ENCODE results near the gene SEPTIN8.

The SEPTIN8 gene

GRCh38 chr5:132799392-132799791, 22.4 kb upstream of the SEPTIN8 start:
- no peak for TF ChIP-seq SIN3A (IDR thresholded peaks at IDR 0.05; ENCODE audit: borderline replicate concordance, insufficient read depth, low read length)
- no peak for TF ChIP-seq POLR2AphosphoS5 (IDR thresholded peaks at IDR 0.05; ENCODE audit: low read depth, low read length)
- TF ChIP-seq REST (IDR thresholded peaks at IDR 0.05; ENCODE audit: insufficient read depth in 1 of 2, low read depth in 2 of 2, low read length in 2 of 2), result no peak
- no peak for TF ChIP-seq TAF1 (IDR thresholded peaks at IDR 0.05; ENCODE audit: borderline replicate concordance, insufficient read depth, low read length)
- no peak for TF ChIP-seq FOXP2 (optimal IDR thresholded peaks at IDR 0.05; ENCODE audit: borderline replicate concordance, extremely low read depth, extremely low read length, insufficient read depth)

GRCh38 chr5:132797651-132798050, 20.6 kb upstream of the SEPTIN8 start:
- TF ChIP-seq TAF1 (IDR thresholded peaks at IDR 0.05; ENCODE audit: borderline replicate concordance, insufficient read depth, low read length) (no peak), REST (IDR thresholded peaks at IDR 0.05; ENCODE audit: insufficient read depth in 1 of 2, low read depth in 2 of 2, low read length in 2 of 2) (no peak)

GRCh38 chr5:132791026-132791425, 14.0 kb upstream of the SEPTIN8 start:
- TF ChIP-seq REST (IDR thresholded peaks at IDR 0.05; ENCODE audit: insufficient read depth in 1 of 2, low read depth in 2 of 2, low read length in 2 of 2) (no peak), POLR2AphosphoS5 (IDR thresholded peaks at IDR 0.05; ENCODE audit: low read depth, low read length) (no peak), TAF1 (IDR thresholded peaks at IDR 0.05; ENCODE audit: borderline replicate concordance, insufficient read depth, low read length) (no peak), FOXP2 (optimal IDR thresholded peaks at IDR 0.05; ENCODE audit: borderline replicate concordance, extremely low read depth, extremely low read length, insufficient read depth) (no peak), SIN3A (IDR thresholded peaks at IDR 0.05; ENCODE audit: borderline replicate concordance, insufficient read depth, low read length) (no peak)

- TF ChIP-seq TAF1 (IDR thresholded peaks at IDR 0.05; ENCODE audit: borderline replicate concordance, insufficient read depth, low read length) (no peak), FOXP2 (optimal IDR thresholded peaks at IDR 0.05; ENCODE audit: borderline replicate concordance, extremely low read depth, extremely low read length, insufficient read depth) (no peak), SIN3A (IDR thresholded peaks at IDR 0.05; ENCODE audit: borderline replicate concordance, insufficient read depth, low read length) (no peak), POLR2AphosphoS5 (IDR thresholded peaks at IDR 0.05; ENCODE audit: low read depth, low read length) (no peak), REST (IDR thresholded peaks at IDR 0.05; ENCODE audit: insufficient read depth in 1 of 2, low read depth in 2 of 2, low read length in 2 of 2) (no peak)
Measured at GRCh38 chr5:132790201-132790865, 13.3 kb upstream of the SEPTIN8 start.

Measured in PFSK-1 (cell line).